Neural cell (in vitro differentiated cells): ENCODE measurements around the gene PERM1. TPM values are rescaled to one million over a fixed set of nuclear protein-coding genes. Genes with fewer than 3 reads are reported as not detected.

Experiments used
- H2AFZ ChIP-seq: fragments of 200-600, 300-800 bp; sonication (generic), shearing (Covaris generic); 2 replicates; pipeline ENCODE4 v1.6.0; 2014; ENCODE audit warnings: low read depth, mild to moderate bottlenecking, antibody characterized with exemption, low read length, moderate library complexity
- H3F3A ChIP-seq: fragments of 200-600 bp; shearing (Covaris generic); 2 replicates; pipeline ENCODE4 v1.6.1; 2016; ENCODE audit warnings: mild to moderate bottlenecking, moderate library complexity, mixed read lengths, antibody characterized with exemption, low read length; ENCODE audit not compliant: insufficient read depth, poor library complexity, severe bottlenecking
- H3K27ac ChIP-seq: fragments of 200-600, 300-800 bp; sonication (generic), shearing (Covaris generic); 2 replicates; pipeline ENCODE4 v1.5.1; 2014; ENCODE audit warnings: mild to moderate bottlenecking, low read length, moderate library complexity
- H3K27me3 ChIP-seq: fragments of 300-800, 200-600 bp; sonication (generic), shearing (Covaris generic); 2 replicates; pipeline ENCODE4 v1.6.0; 2014; ENCODE audit warnings: mild to moderate bottlenecking, low read depth, low read length, moderate library complexity; ENCODE audit not compliant: insufficient read depth
- H3K36me3 ChIP-seq: fragments of 300-800, 200-600 bp; sonication (generic), shearing (Covaris generic); 2 replicates; pipeline ENCODE4 v1.5.1; 2014; ENCODE audit warnings: mild to moderate bottlenecking, antibody characterized with exemption, low read length, moderate library complexity; ENCODE audit not compliant: insufficient read depth
- H3K4me2 ChIP-seq: fragments of 300-800, 200-600 bp; sonication (generic), shearing (Covaris generic); 2 replicates; pipeline ENCODE4 v1.6.0; 2014; ENCODE audit warnings: mild to moderate bottlenecking, low read length
- H3K4me3 ChIP-seq: fragments of 300-800, 200-600 bp; sonication (generic), shearing (Covaris generic); 2 replicates; pipeline ENCODE4 v1.5.1; 2014; ENCODE audit warnings: mild to moderate bottlenecking, low read length, moderate library complexity
- H3K79me2 ChIP-seq: fragments of 200-600 bp; shearing (Covaris generic); replicated peaks from 2 replicates; pipeline ENCODE4 v1.6.0; 2014; ENCODE audit warnings: mild to moderate bottlenecking, low read length, moderate library complexity; ENCODE audit not compliant: insufficient read depth
- H3K9ac ChIP-seq: fragments of 300-800, 200-600 bp; sonication (generic), shearing (Covaris generic); 2 replicates; pipeline ENCODE4 v1.6.1; 2016; ENCODE audit warnings: mild to moderate bottlenecking, low read length, mixed read lengths
- H3K9me2 ChIP-seq: fragments of 200-600 bp; shearing (Covaris generic); 2 replicates; pipeline ENCODE4 v1.6.1; 2016; ENCODE audit warnings: mild to moderate bottlenecking, low read length, mixed read lengths; ENCODE audit not compliant: insufficient read depth
- H3K9me3 ChIP-seq: fragments of 200-600, 300-800 bp; sonication (generic), shearing (Covaris generic); 2 replicates; pipeline ENCODE4 v1.6.1; 2016; ENCODE audit warnings: mild to moderate bottlenecking, mixed run types, low read length, moderate library complexity, mixed read lengths
- H4K20me1 ChIP-seq: fragments of 200-600 bp; shearing (Covaris generic); 2 replicates; pipeline ENCODE4 v1.6.1; 2016; ENCODE audit warnings: mild to moderate bottlenecking, mixed run types; ENCODE audit not compliant: insufficient read depth
- CTCF ChIP-seq: fragments of 450-650 bp; IDR thresholded peaks from 2 replicates; pipeline ENCODE4 v1.5.1; 2014; ENCODE audit warnings: antibody characterized with exemption, mild to moderate bottlenecking, moderate library complexity; ENCODE audit not compliant: poor library complexity, severe bottlenecking
- EP300 ChIP-seq: fragments of 450-650 bp; conservative IDR thresholded peaks from 2 replicates; pipeline ENCODE4 v1.6.1; 2014; ENCODE audit warnings: antibody characterized with exemption, mild to moderate bottlenecking, moderate library complexity; ENCODE audit not compliant: poor library complexity, severe bottlenecking
- EZH2 ChIP-seq: fragments of 200-600, 300-800 bp; shearing (Covaris generic), sonication (generic); IDR thresholded peaks from 2 replicates; pipeline ENCODE4 v1.6.1; 2014; ENCODE audit warnings: antibody characterized with exemption, low read length, borderline replicate concordance, mild to moderate bottlenecking; ENCODE audit not compliant: insufficient read depth, poor library complexity, severe bottlenecking
- MXI1 ChIP-seq: fragments of 450-650 bp; conservative IDR thresholded peaks from 2 replicates; pipeline ENCODE4 v1.6.1; 2014; ENCODE audit warnings: antibody characterized with exemption, mild to moderate bottlenecking; ENCODE audit not compliant: poor library complexity, severe bottlenecking
- POLR2AphosphoS5 ChIP-seq: IDR thresholded peaks from 2 replicates; pipeline ENCODE4 v1.6.1; 2012
- RAD21 ChIP-seq: fragments of 450-650 bp; conservative IDR thresholded peaks from 2 replicates; pipeline ENCODE4 v1.6.1; 2014; ENCODE audit warnings: antibody characterized with exemption, mild to moderate bottlenecking, moderate library complexity
- REST ChIP-seq: IDR thresholded peaks from 2 replicates; pipeline ENCODE4 v1.6.1; 2012; ENCODE audit warnings: borderline replicate concordance
- SMC3 ChIP-seq: fragments of 450-650 bp; conservative IDR thresholded peaks from 2 replicates; pipeline ENCODE4 v1.6.1; 2014; ENCODE audit warnings: antibody characterized with exemption, mild to moderate bottlenecking, moderate library complexity; ENCODE audit not compliant: poor library complexity
- TAF1 ChIP-seq: IDR thresholded peaks from 2 replicates; pipeline ENCODE4 v1.6.1; 2012; ENCODE audit warnings: low read depth
- polyA plus RNA-seq: library from polyadenylated mRNA; depleted of rRNA; stranded (reverse); fragments of >200 nt; gene quantifications from 2 replicates; pipeline ENCODE4 v1.2.3, GENCODE V29; 2014

PERM1 gene
- polyA plus RNA-seq, 1 donor from 2014 or later, result not detected

GRCh38 chr1:960363-961131, 21.3 kb downstream of the PERM1 start, which contains the start of gene KLHL17:
TSS of gene KLHL17 (plus strand) at chr1:960584. CDS start at chr1:960694, 110 bp downstream.
- Histone ChIP-seq H3K27me3 (peaks cover 2% of the 10 kb centered on the region), H3F3A (no peaks in the 10 kb centered on the region), H3K27ac (no peak within 1 kb of the TSS), H3K9ac (peak within 1 kb of the TSS; percentile 63), H2AFZ (no peak within 1 kb of the TSS), H3K9me2 (no peaks in the 10 kb centered on the region), H3K9me3 (no peaks in the 10 kb centered on the region), H3K36me3 (no peaks in the 10 kb centered on the region), H3K4me2 (peak within 1 kb of the TSS; percentile 35), H4K20me1 (no peaks in the 10 kb centered on the region), H3K79me2 (peaks cover 7% of the 10 kb centered on the region), H3K4me3 (peak within 1 kb of the TSS; percentile 65)
- TF ChIP-seq REST, result peak; percentile 57
- TF ChIP-seq EZH2, result no peak
- TF ChIP-seq RAD21, result no peak
- peak; percentile 47 for TF ChIP-seq EP300
- TF ChIP-seq MXI1, result peak; percentile 18
- peak; percentile 27 for TF ChIP-seq TAF1
- TF ChIP-seq POLR2AphosphoS5, result peak; percentile 49

- Histone ChIP-seq H2AFZ (no peak overlapping the region), H3K4me3 (peak overlapping the region; percentile 65), H3K79me2 (peaks cover 7% of the 10 kb centered on the region), H3K9me3 (no peaks in the 10 kb centered on the region), H3K9me2 (no peaks in the 10 kb centered on the region), H3F3A (no peaks in the 10 kb centered on the region), H3K9ac (peak overlapping the region; percentile 63), H3K27me3 (no peaks in the 10 kb centered on the region), H4K20me1 (no peaks in the 10 kb centered on the region), H3K36me3 (no peaks in the 10 kb centered on the region), H3K27ac (no peak overlapping the region), H3K4me2 (no peak overlapping the region)
- TF ChIP-seq EP300 (no peak), REST (no peak), TAF1 (no peak), CTCF (no peak), RAD21 (no peak), SMC3 (no peak), MXI1 (no peak), EZH2 (no peak), POLR2AphosphoS5 (no peak)
Observed at GRCh38 chr1:959731-960362, 22.0 kb downstream of the PERM1 start.
